NCI-H2196 (cell line): ENCODE results near the gene ARL15.
"Not testable (repeated sequence)": the region's sequence is repeated elsewhere in the genome, so short reads cannot be mapped to it uniquely, and the experiment has no call there.

Source experiments
- DNase-seq: peaks from one replicate; lab custom pipeline; 2025; ENCODE audit not compliant: unreplicated experiment; lab: John Stamatoyannopoulos, UW

Gene ARL15

DNA sequence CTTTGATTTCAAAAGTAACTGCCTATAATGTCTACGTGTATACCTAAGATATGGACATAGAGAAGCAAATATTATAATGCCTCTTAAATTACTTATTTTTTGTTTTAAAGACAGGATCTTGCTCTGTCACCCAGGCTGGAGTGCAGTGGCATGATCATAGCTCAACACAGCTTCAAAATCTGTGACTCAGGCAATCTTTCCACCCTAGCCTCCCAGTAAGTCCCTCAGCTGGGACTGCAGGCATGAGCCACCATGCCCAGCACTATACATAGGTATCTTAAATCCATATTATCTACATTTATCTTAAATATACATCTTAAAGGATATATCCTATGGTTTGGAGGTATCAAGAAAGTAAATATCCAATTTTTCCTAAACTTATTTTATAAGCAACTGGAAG lies 261.2 kb downstream of the ARL15 start:
- DNase-seq, result no peak

DNA sequence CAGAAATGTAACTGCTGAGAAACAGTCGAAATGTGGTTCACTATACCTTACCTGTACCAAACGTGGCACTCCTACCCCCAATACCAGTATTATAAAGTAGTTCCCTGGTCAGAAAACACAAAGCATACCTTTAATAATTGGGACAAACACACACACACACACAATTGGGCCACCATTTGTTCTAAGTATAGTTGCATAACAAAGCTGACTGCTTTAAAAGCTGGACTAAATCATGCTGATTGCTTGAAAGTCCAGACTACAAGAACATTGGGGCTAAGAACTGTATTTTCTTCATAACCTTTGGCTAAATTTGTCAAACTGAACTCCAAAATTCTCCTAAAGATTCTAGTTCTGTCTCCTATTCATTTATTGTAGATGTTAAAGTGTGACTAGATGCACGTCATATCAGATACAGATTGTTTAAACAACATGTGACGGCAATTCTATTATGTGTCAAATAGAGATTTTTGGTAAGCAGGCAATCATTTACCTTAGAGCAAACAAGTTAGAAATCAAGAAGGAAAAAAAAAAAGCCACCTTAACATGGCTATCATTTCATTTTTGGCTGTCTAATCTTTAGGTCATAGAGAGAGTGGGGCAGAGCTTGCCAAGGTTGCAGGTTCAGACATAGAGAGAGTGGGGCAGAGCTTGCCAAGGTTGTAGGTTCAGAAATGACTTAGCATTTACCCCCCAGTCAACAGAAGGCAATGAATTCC lies 265.1 kb downstream of the ARL15 start:
- no peak for DNase-seq

DNA sequence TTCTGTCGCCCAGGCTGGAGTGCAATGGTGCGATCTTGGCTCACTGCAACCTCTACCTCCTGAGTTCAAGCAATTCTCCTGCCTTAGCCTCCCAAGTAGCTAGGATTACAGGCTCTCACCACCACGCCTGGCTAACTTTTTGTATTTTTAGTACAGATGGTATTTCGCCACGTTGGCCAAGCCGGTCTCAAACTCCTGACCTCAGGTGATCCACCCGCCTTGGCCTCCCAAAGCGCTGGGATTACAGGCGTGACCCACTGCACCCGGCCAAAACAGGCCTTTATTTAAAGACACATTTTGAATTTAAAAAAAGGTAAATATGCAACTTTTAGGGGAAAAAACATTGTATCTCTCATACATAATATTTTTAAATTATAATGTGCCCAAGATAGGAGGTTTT lies 266.1 kb downstream of the ARL15 start:
- DNase-seq, result not testable (repeated sequence)

DNA sequence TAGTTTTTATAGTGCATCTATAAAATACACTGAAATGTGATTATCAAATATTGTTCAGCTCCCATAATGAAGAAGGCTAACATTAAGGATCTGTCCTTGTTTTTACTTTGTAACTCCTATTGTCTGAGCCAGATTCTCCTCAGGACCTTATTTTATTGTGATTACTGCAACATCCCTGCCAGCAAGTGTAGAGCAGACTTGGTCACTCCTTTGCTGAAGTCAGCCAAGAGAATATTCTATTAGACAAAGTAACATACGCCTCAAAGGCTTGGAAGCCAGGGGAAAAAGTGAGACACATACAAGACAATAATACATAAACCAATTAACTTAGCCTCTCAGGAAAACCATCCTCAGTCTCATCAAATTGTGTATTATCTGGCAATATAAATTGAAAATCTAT lies 269.6 kb downstream of the ARL15 start:
- DNase-seq, result no peak

DNA sequence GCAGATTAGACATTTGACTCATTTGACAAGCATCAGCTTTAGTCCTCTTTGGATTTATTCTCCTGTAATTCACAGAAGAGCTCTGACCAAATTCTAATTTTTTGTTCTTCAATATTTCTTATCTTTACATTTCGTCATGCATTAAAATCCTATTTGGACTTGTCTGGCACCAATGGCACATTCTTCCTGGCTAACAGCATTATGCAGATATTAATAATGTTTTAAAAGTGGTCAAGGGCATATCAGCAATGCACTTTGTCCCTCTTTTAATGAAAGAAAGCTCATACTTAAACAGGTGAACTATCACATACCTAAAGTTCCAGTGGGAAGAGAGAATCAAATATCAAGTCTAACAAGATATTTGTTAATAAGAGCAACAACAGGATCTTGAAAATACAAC lies 270.4 kb downstream of the ARL15 start:
- DNase-seq, result no peak

DNA sequence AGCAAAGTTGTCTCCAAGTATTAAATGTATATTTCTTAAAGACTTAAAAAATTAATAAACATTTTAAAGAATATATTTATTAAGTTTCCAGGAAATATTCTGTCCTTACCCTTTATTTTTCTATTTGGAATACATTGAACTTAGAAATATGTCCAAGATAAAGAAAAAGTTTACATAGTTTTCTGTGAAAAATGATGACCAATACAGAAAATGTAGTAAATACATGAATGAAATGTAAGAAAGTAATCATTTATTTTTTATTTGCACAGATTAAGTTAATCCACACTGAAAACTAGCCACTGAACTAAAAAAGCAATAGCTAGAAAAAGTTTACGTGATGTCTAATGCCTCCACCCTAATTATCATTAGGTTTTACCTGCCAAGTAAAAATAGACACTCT lies 273.2 kb downstream of the ARL15 start:
- no peak for DNase-seq

DNA sequence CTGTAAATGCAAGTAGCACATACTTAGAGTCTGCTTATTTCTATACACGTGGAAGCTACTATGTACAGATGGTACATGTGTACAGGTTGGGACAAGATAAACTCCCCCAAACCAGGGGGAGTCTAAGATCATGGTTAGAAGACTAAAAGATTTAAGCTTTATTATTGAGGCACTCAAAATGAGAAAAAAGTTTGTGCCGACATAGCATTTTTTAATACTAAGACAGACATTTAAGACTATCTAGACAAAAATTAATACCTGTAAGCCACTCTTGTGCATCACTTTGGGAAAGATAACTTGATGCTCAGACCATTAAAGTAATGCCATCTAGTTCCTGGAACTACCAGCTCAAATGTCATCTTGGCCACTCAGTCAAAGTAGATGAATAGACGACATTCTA lies 279.4 kb downstream of the ARL15 start:
- DNase-seq, result no peak

DNA sequence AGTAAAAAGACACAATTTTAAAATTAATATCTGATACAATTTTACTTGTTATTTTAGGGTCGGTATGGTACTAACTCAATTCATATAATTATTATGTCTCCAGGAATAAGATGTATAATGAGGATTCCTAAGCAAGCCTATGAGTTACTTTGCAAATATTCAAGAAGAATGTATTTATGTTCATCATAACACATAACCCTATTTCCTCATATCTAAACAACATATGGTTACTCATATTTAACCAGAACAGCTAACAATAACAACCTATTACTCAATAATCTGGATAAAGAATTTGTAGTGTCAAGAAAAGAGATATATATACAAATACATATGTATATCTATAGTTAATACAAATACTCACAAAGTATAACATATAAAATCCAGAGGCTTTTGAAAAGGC lies 285.9 kb downstream of the ARL15 start:
- no peak for DNase-seq

DNA sequence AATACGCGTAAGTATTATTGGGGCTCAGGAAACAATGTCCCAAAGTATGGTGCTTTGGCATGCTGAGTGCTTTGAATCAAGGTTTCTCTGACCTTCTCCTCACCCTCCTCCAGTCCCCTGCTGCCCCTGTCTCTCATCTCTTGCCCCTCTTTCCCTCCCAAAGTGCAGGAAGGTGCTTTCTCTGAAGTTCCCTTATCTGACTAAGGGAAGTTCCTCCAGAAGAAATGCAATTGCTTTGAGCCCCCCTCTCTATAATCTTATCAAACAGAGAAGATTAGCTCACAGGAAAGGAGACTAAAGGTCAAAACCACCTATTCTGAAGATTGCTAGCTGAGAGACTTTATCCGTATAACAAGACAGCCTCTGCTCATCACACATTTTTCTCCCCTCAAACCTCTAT lies 288.1 kb downstream of the ARL15 start:
- DNase-seq, result no peak

DNA sequence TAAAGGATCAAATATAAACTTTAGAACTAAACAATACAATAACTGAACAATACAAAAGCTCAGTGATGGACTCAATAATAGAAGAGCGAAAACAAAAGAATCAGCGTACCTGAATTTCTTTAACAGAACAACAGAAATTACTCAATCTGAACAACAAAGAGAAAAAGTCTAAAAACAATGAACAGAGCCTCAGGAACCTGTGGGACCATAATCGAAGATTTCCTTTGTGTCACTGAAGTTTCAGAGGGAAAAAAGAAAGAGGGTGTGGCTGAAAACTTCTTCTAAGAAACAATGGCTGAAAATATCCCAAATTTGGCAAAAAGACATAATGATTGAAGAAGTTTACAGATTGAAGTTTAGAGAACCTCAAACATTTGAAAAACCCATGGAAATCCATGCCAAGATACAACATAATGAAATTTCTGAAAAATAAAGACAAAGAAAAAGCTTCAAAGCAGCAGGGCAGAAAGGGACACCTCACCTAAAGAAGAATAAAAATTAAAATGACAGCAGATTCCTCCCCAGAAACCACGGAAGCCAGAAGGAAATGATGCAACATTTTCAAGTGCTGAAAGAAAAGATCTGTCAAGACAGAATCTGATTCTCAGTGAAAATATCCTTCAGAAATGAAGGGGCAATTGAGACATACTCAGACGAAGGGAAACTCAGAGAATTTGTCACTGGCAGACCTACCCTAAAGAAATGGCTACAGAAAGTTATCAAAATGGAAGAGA lies 288.8 kb downstream of the ARL15 start:
- no peak for DNase-seq

DNA sequence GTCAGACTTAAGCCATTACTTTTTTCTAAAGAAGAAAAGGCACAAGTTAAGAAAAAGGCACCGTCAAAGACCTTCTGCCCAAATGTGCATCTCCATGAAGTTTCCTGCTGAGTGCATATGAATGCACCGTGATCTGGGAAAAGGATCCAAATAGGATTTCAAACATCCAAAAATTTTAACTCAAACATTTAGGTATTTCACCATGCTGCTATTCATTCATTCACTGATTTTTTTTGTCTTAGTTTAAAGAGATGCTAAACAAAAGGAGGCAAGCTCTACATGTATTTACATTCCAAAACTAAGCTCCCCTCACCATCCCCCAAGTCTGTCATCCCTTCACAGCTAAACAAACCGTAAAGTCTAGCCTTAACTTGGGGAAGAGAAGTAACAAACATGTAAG lies 291.9 kb downstream of the ARL15 start:
- DNase-seq, result no peak

DNA sequence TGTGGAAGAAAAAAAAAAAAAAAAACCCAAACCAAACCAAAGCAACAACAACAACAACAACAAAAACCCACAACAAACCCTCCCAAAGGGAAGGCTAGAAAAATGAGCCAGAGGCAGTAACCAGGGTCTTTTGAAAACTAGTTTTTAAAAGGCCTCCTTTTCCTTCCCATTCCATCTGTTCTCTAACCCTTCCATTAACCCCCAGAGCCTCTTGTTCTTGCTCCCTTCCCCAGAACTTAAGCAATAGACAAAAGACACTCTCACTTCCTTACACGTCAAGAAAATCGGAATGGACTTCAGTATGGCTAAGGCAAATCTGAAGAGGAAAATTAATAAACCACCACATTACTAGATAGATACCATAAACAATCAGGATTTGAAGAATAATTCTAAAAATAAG lies 292.8 kb downstream of the ARL15 start:
- DNase-seq, result no peak

DNA sequence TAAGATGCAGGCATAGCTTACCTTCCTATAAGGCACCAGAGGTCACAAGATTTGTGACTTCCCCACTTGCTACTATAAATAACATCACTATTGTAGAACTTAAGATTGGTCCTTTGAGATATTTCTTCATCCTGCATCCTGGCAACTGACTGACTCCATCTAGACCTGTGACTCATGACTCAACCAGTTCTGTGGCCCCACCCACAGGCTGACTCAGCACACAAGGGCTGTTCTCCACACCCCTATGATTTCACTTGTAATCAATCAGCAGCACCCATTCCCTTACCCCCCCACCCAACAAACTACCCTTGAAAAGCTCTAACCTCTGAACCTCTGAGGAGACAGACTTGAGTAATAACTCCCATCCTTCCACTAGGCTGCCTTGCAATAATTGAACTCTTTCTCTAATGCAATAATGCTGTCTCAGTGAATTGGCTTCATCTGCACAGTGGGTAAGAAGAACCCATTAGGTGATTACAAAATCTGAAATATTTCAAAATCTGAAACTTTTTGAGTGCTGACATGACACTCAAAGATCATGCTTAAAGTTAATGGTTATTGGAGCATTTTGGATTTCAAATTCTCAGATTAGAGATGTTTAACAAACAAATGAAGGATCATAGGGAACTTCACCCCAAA lies 296.7 kb downstream of the ARL15 start:
- DNase-seq, result no peak

DNA sequence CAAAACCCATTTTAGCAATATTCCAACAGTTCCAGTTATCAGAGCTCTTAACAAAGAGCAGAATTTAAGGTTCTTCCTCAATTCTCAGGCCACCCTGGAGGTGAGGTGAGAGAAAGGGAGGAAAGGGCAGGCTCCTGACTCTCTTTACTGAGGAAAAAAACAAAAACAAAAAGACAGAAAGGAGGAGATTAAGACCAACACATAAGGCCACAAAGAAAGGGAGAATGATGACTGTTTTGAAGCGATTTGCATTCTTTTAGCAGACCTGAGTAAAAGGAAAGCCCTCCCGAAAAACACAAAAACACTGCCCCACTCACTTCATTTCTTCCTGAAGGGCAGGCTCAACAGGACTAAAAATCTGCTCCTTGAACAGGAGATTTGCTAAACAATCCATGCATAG lies 300.5 kb downstream of the ARL15 start:
- no peak for DNase-seq

DNA sequence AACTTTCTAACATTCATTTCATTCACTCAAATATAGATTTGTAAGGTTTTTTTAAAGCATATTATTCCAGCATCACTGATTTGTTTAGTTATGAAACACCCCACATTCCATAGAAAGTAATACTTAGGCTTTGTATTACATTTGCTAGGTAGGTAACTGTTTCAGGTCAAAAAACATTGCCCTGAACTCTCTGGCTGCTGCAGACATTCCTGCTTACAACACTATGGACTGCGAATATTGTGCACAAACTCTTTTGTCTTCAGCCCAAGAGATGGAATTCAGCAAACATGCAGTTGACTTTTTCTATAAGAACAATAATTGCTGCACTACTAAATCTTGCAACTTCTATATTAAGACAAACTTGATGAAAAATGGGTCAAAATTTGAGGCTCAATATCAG lies 301.0 kb downstream of the ARL15 start:
- no peak for DNase-seq

DNA sequence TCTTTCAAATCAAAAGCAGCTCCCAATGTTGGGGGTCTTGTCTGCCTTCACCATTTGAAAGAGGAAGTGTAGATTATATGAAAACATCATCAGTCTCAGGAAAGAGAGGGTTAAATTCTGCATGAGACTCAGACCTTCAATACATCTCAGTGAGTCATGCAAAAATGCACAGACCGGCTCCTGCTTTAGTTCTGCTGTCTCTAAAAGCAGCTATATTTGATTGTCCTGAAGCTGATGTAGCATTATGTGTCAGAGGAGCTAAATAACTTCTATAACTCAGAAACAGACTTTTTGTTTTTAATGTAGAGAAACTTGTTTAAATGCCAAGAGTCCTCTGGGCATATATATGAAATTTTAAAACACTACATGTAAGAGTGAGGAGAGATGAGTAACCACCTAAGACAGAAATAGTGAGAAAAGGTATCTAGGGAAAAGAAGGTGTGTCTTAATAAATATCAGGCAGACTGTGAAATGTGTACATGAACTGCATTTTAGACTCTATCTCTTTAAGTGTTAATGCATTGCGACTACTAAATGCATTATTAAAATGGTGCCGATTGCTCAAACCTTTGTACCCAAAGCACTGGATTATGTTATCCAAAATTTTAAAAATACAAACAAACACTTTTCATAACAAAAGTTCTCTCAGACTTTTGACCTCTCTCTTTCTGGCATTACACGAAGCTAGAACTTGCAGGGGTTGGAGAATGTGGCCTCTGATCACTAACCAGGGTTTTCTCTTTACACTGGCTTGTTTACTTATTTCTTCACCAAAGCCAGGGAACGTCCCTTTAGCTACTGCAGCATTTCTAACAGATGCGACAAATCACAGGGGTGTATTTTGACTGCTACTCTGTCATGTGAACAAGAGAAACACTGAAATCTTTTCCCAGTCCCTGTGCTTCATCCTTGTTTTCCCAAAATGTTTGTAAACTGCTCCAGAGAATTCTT lies 302.3 kb downstream of the ARL15 start:
- no peak for DNase-seq

DNA sequence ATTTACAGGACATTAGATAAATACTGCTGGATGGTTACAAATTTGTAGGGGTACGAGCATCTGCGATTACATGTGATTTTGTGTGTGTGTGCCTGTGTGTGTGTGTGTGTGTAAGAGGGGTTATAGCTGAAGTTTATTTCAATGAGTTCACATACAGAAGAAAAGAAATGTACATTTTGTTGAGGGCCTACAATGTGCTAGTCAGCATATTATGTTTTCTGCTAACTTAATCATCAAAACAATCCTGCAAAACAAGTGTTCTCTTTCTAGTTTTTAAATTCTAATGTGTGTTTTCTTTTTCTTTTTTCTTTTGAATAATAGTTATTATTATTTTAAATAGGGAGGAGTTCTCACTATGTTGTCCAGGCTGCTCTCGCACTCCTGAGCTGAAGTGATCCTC lies 305.7 kb downstream of the ARL15 start:
- no peak for DNase-seq

DNA sequence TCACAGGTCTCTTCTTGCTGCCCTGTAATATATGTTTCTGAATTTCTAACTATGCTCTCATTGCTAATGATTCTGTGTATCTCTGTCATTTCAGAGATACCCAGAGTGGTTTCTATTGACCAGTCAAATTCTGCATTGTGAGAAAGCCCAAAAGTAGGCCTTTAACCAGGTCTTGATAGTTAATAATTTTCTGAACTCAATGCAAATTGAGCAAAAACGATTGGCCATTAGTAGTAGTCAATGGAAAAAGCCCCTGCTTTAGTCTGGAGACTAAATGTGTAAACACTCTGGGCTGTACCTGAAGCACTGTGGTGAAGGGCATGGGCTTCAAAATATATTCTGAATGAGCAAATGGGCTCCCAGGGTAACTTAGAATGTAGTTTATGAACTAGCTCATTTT lies 307.6 kb downstream of the ARL15 start:
- DNase-seq, result no peak

DNA sequence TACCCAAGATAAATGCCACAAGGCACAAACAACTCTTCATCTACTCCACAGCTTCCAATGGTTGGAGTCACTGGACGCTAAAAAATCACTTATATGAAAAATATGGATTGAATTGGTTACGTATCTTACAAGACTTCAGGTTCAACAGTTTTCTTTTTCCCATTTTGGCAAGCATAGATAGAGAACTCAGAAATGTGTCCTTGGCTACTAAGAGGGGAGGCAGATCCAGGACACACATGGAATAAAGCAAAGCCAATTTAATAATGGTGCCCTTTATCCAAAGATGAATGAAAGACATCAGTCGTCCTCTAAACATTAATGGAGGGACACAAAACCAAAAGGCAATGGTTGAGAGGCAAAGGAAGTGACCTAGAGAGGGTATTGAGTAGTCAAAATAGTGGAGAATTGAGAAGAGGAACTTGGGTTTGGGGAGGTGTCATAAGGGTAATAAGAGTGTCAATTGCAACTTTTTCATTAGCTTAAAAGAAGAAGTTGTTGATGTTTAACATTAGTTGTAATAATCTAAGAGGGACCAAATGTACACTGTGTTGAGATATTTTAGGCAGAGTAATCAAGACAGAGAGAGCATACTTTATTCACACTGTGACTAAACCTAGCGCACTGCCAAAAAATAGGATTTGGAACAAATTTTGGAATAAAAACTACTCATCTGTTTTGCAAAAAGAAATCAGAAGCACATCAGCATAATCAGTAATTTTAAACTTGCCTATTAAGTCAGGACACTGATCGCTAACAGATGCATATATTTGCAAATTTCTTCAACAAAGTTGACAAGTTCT lies 308.2 kb downstream of the ARL15 start:
- no peak for DNase-seq

DNA sequence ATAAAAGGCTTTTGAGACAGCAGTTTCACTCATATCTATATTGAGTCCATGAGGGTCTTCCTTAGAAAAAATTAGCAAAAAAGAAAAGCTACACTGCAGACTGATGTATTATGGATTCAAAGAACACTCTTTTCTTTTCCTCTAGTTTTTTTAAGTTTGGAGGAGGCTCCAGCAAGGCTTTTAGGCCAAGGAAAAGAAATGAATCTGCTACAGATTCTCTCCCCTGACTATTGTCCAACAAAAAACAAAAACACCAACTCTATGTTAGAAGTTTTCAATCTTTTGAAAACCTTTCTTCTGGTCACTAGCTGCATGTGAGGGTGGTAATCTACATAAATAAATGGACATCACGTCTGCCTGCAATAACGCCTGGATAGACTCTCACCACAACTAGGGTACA lies 310.4 kb downstream of the ARL15 start:
- DNase-seq, result no peak
